ENCODE data around the gene ADK. TPM values are rescaled to one million over a fixed set of nuclear protein-coding genes. Genes with fewer than 3 reads are reported as not detected.

Gene ADK
- total RNA-seq, 1 experiment from 2014 or later: 159 TPM

- H3K4me1 ChIP-seq (replicated peaks; ENCODE audit: insufficient read depth): no peaks in the 10 kb centered on the region
- no peaks in the 10 kb centered on the region for H3K27me3 ChIP-seq (ENCODE audit: insufficient read depth, low read depth)
- BruUV-seq (replicated peaks): no TSS peak
- no peak for DNase-seq
- ChIA-PET CTCF (no interaction called here), POLR2A (ENCODE audit: unreplicated experiment) (no interaction called here)
- H3K9me3 ChIP-seq (ENCODE audit: insufficient read depth, low read depth): peaks cover 4% of the 10 kb centered on the region; the same call in 1 of the 2 replicates
- no peak overlapping the region for H3K4me3 ChIP-seq
- intact Hi-C loops (cut with micrococcal nuclease; ENCODE audit: unreplicated experiment): no loop called here
- TF ChIP-seq EZH2 (IDR thresholded peaks at IDR 0.05; ENCODE audit: low read depth): no peak
- no peak for TF ChIP-seq CTCF (conservative IDR thresholded peaks at IDR 0.05)
- H3F3A ChIP-seq (ENCODE audit: insufficient read depth, low read depth): no peaks in the 10 kb centered on the region; the same call in 1 of the 2 replicates
- no peak overlapping the region for H3K4me2 ChIP-seq
- H3K79me2 ChIP-seq (ENCODE audit: low read depth): no peaks in the 10 kb centered on the region
- no peaks in the 10 kb centered on the region; the same call in 1 of the 2 replicates for H3K36me3 ChIP-seq (ENCODE audit: low read depth)
- no peaks in the 10 kb centered on the region for H4K20me1 ChIP-seq (ENCODE audit: insufficient read depth)
- no peak overlapping the region for H3K27ac ChIP-seq
- H2AFZ ChIP-seq: no peak overlapping the region
- no peaks in the 10 kb centered on the region for H3K9me2 ChIP-seq (ENCODE audit: insufficient read depth)
Observed at GRCh38 chr10:74708246-74708645, 557.2 kb downstream of the ADK start.

DNA sequence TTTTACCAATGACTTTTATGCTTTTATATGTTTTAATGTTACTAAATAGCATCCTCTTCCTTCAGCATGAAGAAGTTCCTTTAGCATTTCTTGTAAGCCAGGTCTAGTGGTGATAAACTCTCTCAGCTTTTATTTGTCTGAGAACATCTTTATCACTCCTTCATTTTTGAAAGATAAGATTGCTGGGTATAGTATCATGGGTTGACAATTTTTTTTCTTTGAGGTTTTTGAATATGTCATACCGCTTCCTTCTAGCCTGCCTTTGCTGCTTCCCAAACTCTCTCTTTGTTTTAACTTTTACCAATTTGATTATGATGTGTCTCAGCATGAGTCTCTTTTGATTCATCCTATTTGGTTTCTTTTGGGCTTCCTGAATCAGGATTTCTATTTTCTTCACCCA is 567.2 kb downstream of the ADK start:
- ChIA-PET POLR2A (ENCODE audit: unreplicated experiment) (no interaction called here), CTCF (interaction anchor here (0.6 kb wide), 1 partner anchor 598 kb away, joined by 3 read pairs; no protein-coding TSS in a partner anchor)
- Histone ChIP-seq H3K9me3 (ENCODE audit: insufficient read depth, low read depth) (peaks cover 13% of the 10 kb centered on the region), H3K36me3 (ENCODE audit: low read depth) (0 out of 2 replicates have a peak, but pooled peaks cover 6% of the 10 kb centered on the region), H3K4me3 (no peak overlapping the region), H4K20me1 (ENCODE audit: insufficient read depth) (no peaks in the 10 kb centered on the region), H3K4me1 (replicated peaks; ENCODE audit: insufficient read depth) (no peaks in the 10 kb centered on the region), H3K9me2 (ENCODE audit: insufficient read depth) (no peaks in the 10 kb centered on the region), H3K27ac (no peak overlapping the region), H3K79me2 (ENCODE audit: low read depth) (no peaks in the 10 kb centered on the region), H3K27me3 (ENCODE audit: insufficient read depth, low read depth) (no peaks in the 10 kb centered on the region), H2AFZ (no peak overlapping the region), H3K4me2 (no peak overlapping the region), H3F3A (ENCODE audit: insufficient read depth, low read depth) (no peaks in the 10 kb centered on the region)
- no TSS peak for BruUV-seq (replicated peaks)
- TF ChIP-seq CTCF (conservative IDR thresholded peaks at IDR 0.05): no peak
- TF ChIP-seq EZH2 (IDR thresholded peaks at IDR 0.05; ENCODE audit: low read depth): no peak
- intact Hi-C loops (cut with micrococcal nuclease; ENCODE audit: unreplicated experiment): no loop called here
- no peak for DNase-seq

GRCh38 chr10:74728225-74728624 is 577.2 kb downstream of the ADK start:
- H3K79me2 ChIP-seq (ENCODE audit: low read depth): no peaks in the 10 kb centered on the region
- ChIA-PET CTCF (interaction anchor here (0.5 kb wide), 1 partner anchor 848 kb away, joined by 4 read pairs; no protein-coding TSS in a partner anchor), POLR2A (ENCODE audit: unreplicated experiment) (no interaction called here)
- H3K9me3 ChIP-seq (ENCODE audit: insufficient read depth, low read depth): peaks cover 4% of the 10 kb centered on the region; the same call in 1 of the 2 replicates
- TF ChIP-seq CTCF (conservative IDR thresholded peaks at IDR 0.05) (no peak), EZH2 (IDR thresholded peaks at IDR 0.05; ENCODE audit: low read depth) (no peak)
- H3K36me3 ChIP-seq (ENCODE audit: low read depth): no peaks in the 10 kb centered on the region
- no peak overlapping the region for H3K4me2 ChIP-seq
- H3K27ac ChIP-seq: no peak overlapping the region
- no peaks in the 10 kb centered on the region for H3K9me2 ChIP-seq (ENCODE audit: insufficient read depth)
- no peak overlapping the region for H3K4me3 ChIP-seq
- peak in 1 of 2 experiments; percentile 15 for DNase-seq
- no peaks in the 10 kb centered on the region for H3K27me3 ChIP-seq (ENCODE audit: insufficient read depth, low read depth)
- no peaks in the 10 kb centered on the region for H3K4me1 ChIP-seq (replicated peaks; ENCODE audit: insufficient read depth)
- BruUV-seq (replicated peaks): no TSS peak
- no peaks in the 10 kb centered on the region for H4K20me1 ChIP-seq (ENCODE audit: insufficient read depth)
- no peaks in the 10 kb centered on the region for H3F3A ChIP-seq (ENCODE audit: insufficient read depth, low read depth)
- no peak overlapping the region for H2AFZ ChIP-seq
- intact Hi-C loops (cut with micrococcal nuclease; ENCODE audit: unreplicated experiment): no loop called here
